Central memory CD4-positive, alpha-beta T cell (primary cell): ENCODE results near the gene RFX6.

Experiments used
- DNase-seq: peaks from one replicate; pipeline ENCODE4 v3.0.0; 2022

Gene RFX6

DNA sequence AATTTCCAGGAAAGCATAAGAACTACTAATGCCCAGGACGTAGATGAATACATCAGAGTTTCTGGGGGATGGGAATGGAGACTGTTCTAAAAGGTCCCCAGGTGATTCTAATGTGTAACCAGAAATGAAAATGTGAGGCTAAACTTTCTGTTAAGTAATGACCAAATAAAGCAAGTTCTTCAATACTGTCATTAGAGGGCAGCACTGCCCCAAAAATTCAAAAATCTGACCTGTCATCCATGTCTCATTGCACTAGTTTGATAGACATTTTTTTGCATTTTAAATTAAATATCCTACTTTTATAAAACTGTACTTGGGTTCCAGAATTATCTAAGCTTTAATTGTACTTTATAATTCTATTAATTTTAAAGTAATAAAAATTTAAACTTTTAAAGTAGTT, 94.9 kb downstream of the RFX6 start:
- peak; percentile 0 for DNase-seq

DNA sequence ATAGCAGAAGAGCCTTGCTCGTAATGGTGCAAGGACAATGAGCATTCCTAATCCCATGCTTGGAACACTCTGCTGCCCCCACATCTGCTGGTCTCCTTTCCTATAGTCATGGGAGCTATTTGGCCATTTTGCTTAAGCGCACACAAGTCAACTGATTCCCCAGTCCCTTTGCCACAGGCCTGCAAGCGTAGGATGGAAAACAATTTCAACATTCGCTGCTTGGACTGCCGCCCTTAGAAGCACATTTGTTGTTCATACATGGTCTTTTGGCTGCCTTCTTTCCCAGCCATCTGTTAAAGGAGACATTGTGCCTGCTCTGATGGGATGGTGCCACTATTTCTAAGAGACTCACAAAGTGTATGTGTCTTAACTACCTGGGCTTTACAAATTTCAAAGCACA, 96.9 kb downstream of the RFX6 start:
- DNase-seq = no peak

DNA sequence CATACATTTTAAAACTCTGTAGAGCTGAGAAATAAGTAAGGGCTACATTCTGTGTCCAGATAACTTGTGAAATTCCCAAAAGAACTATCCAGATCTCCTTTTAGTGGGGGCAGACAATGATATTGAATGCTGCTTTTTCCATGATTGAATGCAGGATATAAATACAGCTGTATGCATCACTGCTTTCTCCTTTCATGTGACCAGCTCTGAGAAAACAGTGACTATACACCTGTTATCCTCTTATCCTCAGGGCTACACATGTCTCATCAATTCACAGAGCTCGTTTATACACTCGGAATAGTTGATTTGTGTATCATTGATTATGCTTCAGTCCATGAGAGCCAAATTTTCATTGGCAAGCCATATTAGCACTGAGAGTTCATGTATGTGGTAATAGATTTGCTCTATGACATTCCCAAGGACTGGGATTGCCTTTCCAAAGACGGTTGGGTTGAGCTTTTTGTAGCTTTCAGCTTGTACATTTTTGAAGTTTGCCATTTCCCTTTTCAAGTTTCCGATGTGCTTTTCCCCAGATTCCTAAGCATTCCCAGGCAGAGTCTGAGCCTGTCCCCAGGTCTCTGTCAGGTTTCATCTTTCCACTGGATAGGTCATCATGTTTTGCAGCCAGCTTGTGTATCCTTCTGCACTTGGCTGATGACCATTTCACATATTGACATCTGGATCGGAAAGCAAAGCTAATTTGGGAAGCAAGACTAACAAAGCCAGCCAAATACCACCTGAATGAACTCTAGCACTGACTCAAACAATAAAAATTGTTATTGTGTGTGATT, 97.7 kb downstream of the RFX6 start:
- DNase-seq = no peak

DNA sequence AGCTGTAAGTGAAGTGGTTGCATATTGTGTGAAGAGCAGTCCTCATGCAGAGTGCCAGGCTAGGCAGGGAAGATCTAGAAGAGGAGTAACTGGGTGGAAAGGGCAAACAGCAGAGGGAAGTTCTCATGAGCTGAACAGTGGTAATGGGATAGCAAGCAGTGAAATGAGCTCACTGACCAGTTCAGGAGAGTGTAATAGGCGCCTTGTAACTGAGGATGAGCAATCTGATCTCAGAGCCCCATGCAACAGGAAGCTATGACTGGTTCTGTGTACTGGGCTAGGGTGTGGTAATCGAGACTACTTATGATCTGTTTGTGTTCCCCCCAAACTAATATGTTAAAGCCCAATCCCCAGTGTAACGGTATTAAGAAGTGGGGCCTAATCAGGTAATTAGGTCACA, 98.6 kb downstream of the RFX6 start:
- DNase-seq = no peak

DNA sequence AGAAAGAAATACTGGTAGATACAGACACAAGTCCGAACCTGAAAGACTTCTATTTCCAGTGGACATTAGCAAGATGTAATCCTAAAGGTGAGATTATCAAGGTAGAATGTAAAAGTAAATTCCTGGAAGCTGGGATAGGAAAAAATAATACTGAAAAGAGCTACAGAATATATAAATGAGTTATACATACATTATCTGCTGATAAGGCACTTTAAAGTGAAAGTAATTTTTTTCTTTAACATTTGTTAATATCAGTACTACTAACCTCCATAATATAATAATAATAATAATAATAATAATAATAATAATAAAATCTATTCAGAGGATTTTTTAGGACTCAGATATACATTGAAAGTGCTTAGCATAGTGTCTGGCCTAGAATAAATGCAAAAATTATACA, 102.5 kb downstream of the RFX6 start:
- no peak for DNase-seq
